H9 (cell line): ENCODE measurements around the gene GLP2R. TPM values are rescaled to one million over a fixed set of nuclear protein-coding genes. Genes with fewer than 3 reads are reported as not detected.

Experiments used
- DNase-seq: peaks from one replicate; pipeline ENCODE4 v3.0.0-alpha.2; 2017
- H2AFZ ChIP-seq: one replicate; pipeline ENCODE4 v1.6.1; 2013; ENCODE audit warnings: mild to moderate bottlenecking, low read length, control low read depth, moderate library complexity
- H2AK5ac ChIP-seq: 2 replicates; pipeline ENCODE4 v1.6.1; 2013; ENCODE audit warnings: low read length, control low read depth, mixed read lengths; ENCODE audit not compliant: insufficient read length
- H2BK120ac ChIP-seq: one replicate; pipeline ENCODE4 v1.6.1; 2013; ENCODE audit warnings: low read depth, mild to moderate bottlenecking, low read length, control low read depth, inconsistent platforms; ENCODE audit not compliant: poor library complexity, severe bottlenecking
- H2BK12ac ChIP-seq: 2 replicates; pipeline ENCODE4 v1.6.1; 2013; ENCODE audit warnings: low read length, control low read depth, mixed read lengths, low read depth; ENCODE audit not compliant: insufficient read length
- H2BK15ac ChIP-seq: 2 replicates; pipeline ENCODE4 v1.6.1; 2013; ENCODE audit warnings: low read depth, low read length, control low read depth
- H2BK20ac ChIP-seq: one replicate; pipeline ENCODE4 v1.6.1; 2013; ENCODE audit warnings: low read depth, mild to moderate bottlenecking, low read length, control low read depth, inconsistent platforms; ENCODE audit not compliant: poor library complexity, severe bottlenecking
- H2BK5ac ChIP-seq: 2 replicates; pipeline ENCODE4 v1.6.1; 2013; ENCODE audit warnings: low read length, control low read depth, mixed read lengths; ENCODE audit not compliant: insufficient read length
- H3K14ac ChIP-seq: 2 replicates; pipeline ENCODE4 v1.6.1; 2013; ENCODE audit warnings: low read length, control low read depth; ENCODE audit not compliant: insufficient read depth
- H3K18ac ChIP-seq: 2 replicates; pipeline ENCODE4 v1.6.1; 2013; ENCODE audit warnings: low read depth, mild to moderate bottlenecking, mixed read lengths, low read length, control low read depth; ENCODE audit not compliant: insufficient read length
- H3K23ac ChIP-seq: 2 replicates; pipeline ENCODE4 v1.6.1; 2013; ENCODE audit warnings: low read length, control low read depth, mixed read lengths, low read depth; ENCODE audit not compliant: insufficient read length
- H3K23me2 ChIP-seq: 2 replicates; pipeline ENCODE4 v1.6.1; 2013; ENCODE audit warnings: low read depth, mild to moderate bottlenecking, mixed read lengths, low read length, control low read depth; ENCODE audit not compliant: insufficient read length, poor library complexity, severe bottlenecking
- H3K27ac ChIP-seq: 2 replicates; pipeline ENCODE4 v1.5.1; 2013; ENCODE audit warnings: low read length, control low read depth, mixed read lengths, low read depth; ENCODE audit not compliant: insufficient read length
- H3K27me3 ChIP-seq: 2 replicates; pipeline ENCODE4 v1.6.1; 2013; ENCODE audit warnings: low read length, control low read depth, inconsistent platforms; ENCODE audit not compliant: insufficient read depth
- H3K4ac ChIP-seq: 2 replicates; pipeline ENCODE4 v1.6.1; 2013; ENCODE audit warnings: low read depth, mild to moderate bottlenecking, control low read depth, inconsistent platforms, low read length, moderate library complexity
- H3K4me1 ChIP-seq: 2 replicates; pipeline ENCODE4 v1.6.1; 2013; ENCODE audit warnings: low read length, control low read depth, inconsistent platforms; ENCODE audit not compliant: insufficient read depth
- H3K4me2 ChIP-seq: 2 replicates; pipeline ENCODE4 v1.6.1; 2013; ENCODE audit warnings: low read length, control low read depth, mixed read lengths; ENCODE audit not compliant: insufficient read length, insufficient read depth
- H3K56ac ChIP-seq: 2 replicates; pipeline ENCODE4 v1.6.1; 2013; ENCODE audit warnings: low read depth, mild to moderate bottlenecking, mixed read lengths, low read length, control low read depth; ENCODE audit not compliant: insufficient read length
- H3K79me1 ChIP-seq: 2 replicates; pipeline ENCODE4 v1.6.1; 2013; ENCODE audit warnings: low read depth, mild to moderate bottlenecking, moderate library complexity, low read length, control low read depth, inconsistent platforms; ENCODE audit not compliant: insufficient read depth, poor library complexity, severe bottlenecking
- H3K79me2 ChIP-seq: 2 replicates; pipeline ENCODE4 v1.6.1; 2013; ENCODE audit warnings: low read length, control low read depth, inconsistent platforms; ENCODE audit not compliant: insufficient read depth
- H3K9ac ChIP-seq: 2 replicates; pipeline ENCODE4 v1.6.1; 2013; ENCODE audit warnings: low read length, control low read depth, mixed read lengths; ENCODE audit not compliant: insufficient read length; ENCODE audit errors: extremely low read depth
- H3K9me3 ChIP-seq: one replicate; pipeline ENCODE4 v1.6.1; 2013; ENCODE audit warnings: low read depth, low read length, inconsistent platforms; ENCODE audit not compliant: control insufficient read depth
- H3T11ph ChIP-seq: one replicate; pipeline ENCODE4 v1.6.1; 2013; ENCODE audit warnings: mild to moderate bottlenecking, low read length, control low read depth, inconsistent platforms
- H4K20me1 ChIP-seq: one replicate; pipeline ENCODE4 v1.6.1; 2013; ENCODE audit not compliant: control insufficient read depth, insufficient read length, insufficient read depth
- H4K5ac ChIP-seq: 2 replicates; pipeline ENCODE4 v1.6.1; 2013; ENCODE audit warnings: low read depth, mild to moderate bottlenecking, mixed read lengths, low read length, control low read depth; ENCODE audit not compliant: insufficient read length
- H4K8ac ChIP-seq: replicated peaks from 2 replicates; pipeline ENCODE4 v1.6.1; 2013; ENCODE audit warnings: low read length, control low read depth, mixed read lengths, low read depth; ENCODE audit not compliant: insufficient read length
- H4K91ac ChIP-seq: 2 replicates; pipeline ENCODE4 v1.6.1; 2013; ENCODE audit warnings: low read depth, mild to moderate bottlenecking, moderate library complexity, mixed read lengths, low read length, control low read depth; ENCODE audit not compliant: insufficient read length
- H3K27ac Mint-ChIP-seq, 3 experiments: 2 replicates in 2 of 3; 3 replicates in 1 of 3; pipeline ENCODE4 v1.8.0; 2020 to 2021; ENCODE audit warnings: mixed read lengths in 3 of 3, mild to moderate bottlenecking in 1 of 3, moderate library complexity in 1 of 3
- H3K27me3 Mint-ChIP-seq: 2 replicates; pipeline ENCODE4 v1.8.0; 2021; ENCODE audit warnings: low read depth, mild to moderate bottlenecking, moderate library complexity, mixed read lengths
- H3K36me3 Mint-ChIP-seq, 3 experiments: 2 replicates in 2 of 3; 3 replicates in 1 of 3; pipeline ENCODE4 v1.8.0; 2020 to 2021; ENCODE audit warnings: low read depth in 3 of 3, mixed read lengths in 3 of 3; ENCODE audit not compliant: insufficient read depth in 1 of 3
- H3K4me1 Mint-ChIP-seq, 2 experiments: 2 replicates each; pipeline ENCODE4 v1.8.0; 2020; ENCODE audit warnings: mixed read lengths in 2 of 2
- H3K4me3 Mint-ChIP-seq, 2 experiments: 2 replicates in 1 of 2; 3 replicates in 1 of 2; pipeline ENCODE4 v1.8.0; 2020 to 2021; ENCODE audit warnings: mild to moderate bottlenecking in 2 of 2, mixed read lengths in 2 of 2, moderate library complexity in 1 of 2
- H3K9me3 Mint-ChIP-seq, 2 experiments: 2 replicates in 1 of 2; 3 replicates in 1 of 2; pipeline ENCODE4 v1.8.0; 2020; ENCODE audit warnings: mild to moderate bottlenecking in 2 of 2, mixed read lengths in 2 of 2, moderate library complexity in 1 of 2
- WGBS: extraction: QIAGEN DNeasy Blood & Tissue Kit; methylation state at CpG from one replicate; pipeline ENCODE4 v1.1.7; 2013; ENCODE audit warnings: missing lambda C conversion rate, low lambda C conversion rate, mixed read lengths; ENCODE audit not compliant: insufficient read length; ENCODE audit errors: extremely low coverage; 5-methylcytosine and 5-hydroxymethylcytosine counted together
- total RNA-seq: library from RNA; stranded (reverse); gene quantifications from 2 replicates; pipeline ENCODE4 v1.2.1, GENCODE V29; 2021
- TF ChIP-seq, protein P1 (sequence below): fragments of 200-600 bp; sonication (generic); conservative IDR thresholded peaks from 3 replicates; pipeline ENCODE4 v1.8.0; 2021; ENCODE audit warnings: antibody characterized with exemption, mild to moderate bottlenecking

Gene GLP2R
- total RNA-seq, 1 experiment from 2014 or later: not detected

DNA sequence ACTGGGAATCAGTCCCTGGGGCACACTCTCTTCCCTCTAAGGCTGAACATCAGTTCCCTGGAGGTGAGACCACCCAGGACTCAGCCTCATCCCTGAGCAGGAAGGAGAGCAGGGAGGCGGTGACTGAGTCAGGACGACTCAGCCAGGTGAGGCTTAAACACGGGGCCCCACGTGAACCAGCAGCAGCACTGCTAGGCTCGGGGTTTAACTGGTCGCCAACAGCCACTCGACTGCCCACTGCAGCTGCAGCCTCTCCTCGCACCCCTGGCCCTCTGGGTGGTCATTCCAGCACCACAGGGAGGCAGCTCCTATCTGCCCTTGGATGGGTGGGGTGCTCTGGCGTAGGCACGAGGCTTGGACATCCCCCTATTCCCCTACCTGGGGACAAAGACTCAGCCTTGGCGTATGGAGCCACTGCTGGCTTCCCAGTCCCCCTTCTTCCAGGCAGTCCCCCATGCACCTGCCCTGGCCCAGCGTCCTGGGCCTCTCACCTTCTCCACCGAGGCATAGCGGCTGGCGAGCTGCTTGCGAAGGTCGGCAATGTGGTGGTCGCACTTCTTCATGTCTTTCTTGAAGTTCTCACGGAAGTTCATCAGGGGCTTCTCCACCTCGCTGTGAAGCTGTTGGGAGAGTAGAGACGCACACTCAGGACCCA, 100.6 kb downstream of the GLP2R start:
- peaks cover 2% of the 10 kb centered on the region; the same call in 1 of the 2 replicates for H3K27me3 Mint-ChIP-seq
- Histone ChIP-seq H3K79me1 (no peaks in the 10 kb centered on the region), H2BK120ac (no peak overlapping the region), H3K56ac (no peak overlapping the region), H3K79me2 (no peaks in the 10 kb centered on the region), H3K23ac (no peak overlapping the region), H3K9me3 (no peaks in the 10 kb centered on the region), H3K18ac (no peak overlapping the region), H3T11ph (no peak overlapping the region), H3K4ac (no peak overlapping the region), H4K5ac (no peak overlapping the region), H3K14ac (0 out of 2 replicates have a peak overlapping the region, but pooled peaks have one; percentile 6), H3K23me2 (no peaks in the 10 kb centered on the region), H2AK5ac (no peak overlapping the region), H3K27me3 (no peaks in the 10 kb centered on the region), H2BK20ac (no peak overlapping the region), H3K9ac (no peak overlapping the region), H4K91ac (no peak overlapping the region), H2BK5ac (no peak overlapping the region), H3K4me1 (no peaks in the 10 kb centered on the region), H2BK15ac (no peak overlapping the region), H2AFZ (no peak overlapping the region), H4K8ac (no peak overlapping the region), H3K4me2 (no peak overlapping the region), H3K27ac (no peak overlapping the region), H4K20me1 (no peaks in the 10 kb centered on the region), H2BK12ac (no peak overlapping the region)
- DNase-seq: no peak
- no peaks in the 10 kb centered on the region for H3K36me3 Mint-ChIP-seq
- peaks cover 5 to 19% of the 10 kb centered on the region in 2 experiments for H3K4me1 Mint-ChIP-seq
- no peaks in the 10 kb centered on the region; a peak in 1 of 5 replicates for H3K9me3 Mint-ChIP-seq
- TF ChIP-seq, protein P1, sequence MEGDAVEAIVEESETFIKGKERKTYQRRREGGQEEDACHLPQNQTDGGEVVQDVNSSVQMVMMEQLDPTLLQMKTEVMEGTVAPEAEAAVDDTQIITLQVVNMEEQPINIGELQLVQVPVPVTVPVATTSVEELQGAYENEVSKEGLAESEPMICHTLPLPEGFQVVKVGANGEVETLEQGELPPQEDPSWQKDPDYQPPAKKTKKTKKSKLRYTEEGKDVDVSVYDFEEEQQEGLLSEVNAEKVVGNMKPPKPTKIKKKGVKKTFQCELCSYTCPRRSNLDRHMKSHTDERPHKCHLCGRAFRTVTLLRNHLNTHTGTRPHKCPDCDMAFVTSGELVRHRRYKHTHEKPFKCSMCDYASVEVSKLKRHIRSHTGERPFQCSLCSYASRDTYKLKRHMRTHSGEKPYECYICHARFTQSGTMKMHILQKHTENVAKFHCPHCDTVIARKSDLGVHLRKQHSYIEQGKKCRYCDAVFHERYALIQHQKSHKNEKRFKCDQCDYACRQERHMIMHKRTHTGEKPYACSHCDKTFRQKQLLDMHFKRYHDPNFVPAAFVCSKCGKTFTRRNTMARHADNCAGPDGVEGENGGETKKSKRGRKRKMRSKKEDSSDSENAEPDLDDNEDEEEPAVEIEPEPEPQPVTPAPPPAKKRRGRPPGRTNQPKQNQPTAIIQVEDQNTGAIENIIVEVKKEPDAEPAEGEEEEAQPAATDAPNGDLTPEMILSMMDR: no peak
- H3K27ac Mint-ChIP-seq: peak overlapping the region in 1 of 3 experiments; percentile 77; a peak in 2 of 7 replicates
- no CpG with 5 or more reads among the region's 21 CpGs for WGBS
- no peak overlapping the region for H3K4me3 Mint-ChIP-seq
